ENCODE results near the gene TP53I11.

- no peak for TF ChIP-seq CTCF (conservative IDR thresholded peaks at IDR 0.05)
- no peak for TF ChIP-seq ZFX (IDR thresholded peaks at IDR 0.05)
Observed at GRCh38 chr11:44969651-44970252, 19.1 kb upstream of the TP53I11 start.

Measured in C4-2B (cell line).